Activated T-helper 2 cell treated with anti-CD3 and anti-CD28 coated beads, Interferon-gamma antibody, Interleukin-2, Interleukin-4, amounts not matched to agents 10 μg/mL and 5 μg/mL and 100 μg/mL, durations not matched to agents 14 hours and 24 hours and 36 hours (primary cell): ENCODE results near the gene SSR2. TPM values are rescaled to one million over a fixed set of nuclear protein-coding genes. Genes with fewer than 3 reads are reported as not detected.

ENCODE experiments used
- DNase-seq: peaks from one replicate; pipeline ENCODE4 v3.0.0; 2021; ENCODE audit warnings: low spot score
- H3K27ac Mint-ChIP-seq: one replicate; pipeline ENCODE4 v1.8.0; 2021; ENCODE audit warnings: mixed read lengths
- H3K27me3 Mint-ChIP-seq: one replicate; pipeline ENCODE4 v1.8.0; 2021; ENCODE audit warnings: low read depth, mixed read lengths
- H3K36me3 Mint-ChIP-seq: one replicate; pipeline ENCODE4 v1.8.0; 2021; ENCODE audit warnings: low read depth, mixed read lengths
- H3K4me1 Mint-ChIP-seq: one replicate; pipeline ENCODE4 v1.8.0; 2021; ENCODE audit warnings: low read depth, mixed read lengths
- H3K4me3 Mint-ChIP-seq: one replicate; pipeline ENCODE4 v1.8.0; 2021; ENCODE audit warnings: low read depth, mild to moderate bottlenecking, moderate library complexity, mixed read lengths
- H3K9me3 Mint-ChIP-seq: one replicate; pipeline ENCODE4 v1.8.0; 2021; ENCODE audit warnings: mixed read lengths
- intact Hi-C: fragments of 100-400 bp; cut with micrococcal nuclease; formaldehyde crosslinking; loops from one replicate; pipeline ENCODE4 v1.15.1; 2023
- total RNA-seq: library from RNA; stranded (reverse); gene quantifications from 2 replicates; pipeline ENCODE4 v1.2.3, GENCODE V29; 2022

SSR2 gene
- total RNA-seq, 1 donor from 2014 or later, result 239 TPM

- Mint-ChIP-seq H3K36me3 (peaks cover 71% of the 10 kb centered on the region), H3K27me3 (no peaks in the 10 kb centered on the region), H3K9me3 (no peaks in the 10 kb centered on the region), H3K27ac (peak overlapping the region; percentile 95), H3K4me3 (peak overlapping the region; percentile 95), H3K4me1 (peaks cover 55% of the 10 kb centered on the region)
- no peak for DNase-seq
- intact Hi-C loops, result loop anchor here (10.0 kb wide), 1 partner anchor 220 kb away; the partner anchor contains the start of gene SLC25A44
These were observed 46.3 kb downstream of the SSR2 start for GRCh38 chr1:155974208-155975115.

DNA sequence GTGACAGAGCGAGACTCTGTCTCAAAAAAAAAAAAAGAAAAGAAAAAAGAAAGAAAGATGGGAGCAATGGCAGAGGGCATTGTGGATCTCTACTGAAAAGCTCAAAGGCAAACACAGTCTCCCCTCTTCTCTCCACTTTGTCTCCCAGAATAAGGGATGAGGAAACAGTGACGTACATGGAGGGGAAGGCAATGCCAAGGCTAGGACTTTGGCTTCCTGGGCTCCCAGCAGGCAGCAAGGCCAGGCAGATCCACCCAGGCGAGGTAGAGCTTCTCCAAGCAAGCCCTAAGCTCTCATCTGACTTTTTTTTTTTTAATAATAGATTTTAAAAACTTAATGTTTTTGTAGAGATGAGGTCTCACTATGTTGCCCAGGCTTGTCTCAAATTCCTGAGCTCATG, 47.0 kb downstream of the SSR2 start:
- H3K36me3 Mint-ChIP-seq, result peaks cover 78% of the 10 kb centered on the region
- H3K4me3 Mint-ChIP-seq, result peak overlapping the region; percentile 95

GRCh38 chr1:155971910-155972809, 48.6 kb downstream of the SSR2 start:
- intact Hi-C loops, result loop anchor here (10.0 kb wide), 1 partner anchor 223 kb away; the partner anchor contains the start of gene SLC25A44
- peak overlapping the region; percentile 48 for H3K4me3 Mint-ChIP-seq
- H3K36me3 Mint-ChIP-seq, result peaks cover 88% of the 10 kb centered on the region
- H3K27ac Mint-ChIP-seq, result peak overlapping the region; percentile 39
- DNase-seq, result no peak
- no peaks in the 10 kb centered on the region for H3K9me3 Mint-ChIP-seq
- peaks cover 75% of the 10 kb centered on the region for H3K4me1 Mint-ChIP-seq
- H3K27me3 Mint-ChIP-seq, result no peaks in the 10 kb centered on the region

More for the DNA sequence above, 47.0 kb downstream of the SSR2 start:
- no peaks in the 10 kb centered on the region for H3K27me3 Mint-ChIP-seq
- intact Hi-C loops, result loop anchor here (10.0 kb wide), 1 partner anchor 221 kb away; the partner anchor contains the start of gene SLC25A44
- no peaks in the 10 kb centered on the region for H3K9me3 Mint-ChIP-seq
- no peak overlapping the region for H3K27ac Mint-ChIP-seq
- H3K4me1 Mint-ChIP-seq, result peaks cover 62% of the 10 kb centered on the region
- no peak for DNase-seq

GRCh38 chr1:155970531-155971167, 50.1 kb downstream of the SSR2 start:
- Mint-ChIP-seq H3K9me3 (no peaks in the 10 kb centered on the region), H3K36me3 (peaks cover 89% of the 10 kb centered on the region), H3K27ac (peak overlapping the region; percentile 85), H3K27me3 (no peaks in the 10 kb centered on the region), H3K4me3 (peak overlapping the region; percentile 67), H3K4me1 (peaks cover 74% of the 10 kb centered on the region)
- DNase-seq, result no peak
- intact Hi-C loops, result loop anchor here (10.0 kb wide), 1 partner anchor 224 kb away; the partner anchor contains the start of gene SLC25A44

DNA sequence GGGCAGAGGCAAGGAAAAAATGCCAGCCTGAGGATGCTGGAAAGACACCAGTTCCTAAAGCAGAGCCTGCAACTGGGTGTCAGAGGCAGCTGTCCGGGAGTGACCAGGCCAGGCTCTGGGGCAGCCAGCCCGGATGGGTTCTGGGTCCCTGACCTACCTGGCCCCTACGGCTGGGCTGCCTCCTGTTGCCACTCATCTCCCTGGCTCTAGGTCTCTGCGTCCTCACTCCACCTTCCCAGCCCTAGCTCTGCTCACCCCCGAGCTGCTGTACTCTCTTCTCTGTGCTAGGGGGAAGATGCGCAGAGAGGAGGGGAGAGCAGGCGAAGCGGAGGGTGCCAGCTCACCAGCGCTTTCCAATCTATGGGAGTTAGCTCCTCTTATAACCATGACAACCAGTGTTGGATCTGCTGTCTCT, 51.4 kb downstream of the SSR2 start:
- Mint-ChIP-seq H3K27me3 (no peaks in the 10 kb centered on the region), H3K9me3 (no peaks in the 10 kb centered on the region), H3K36me3 (peaks cover 89% of the 10 kb centered on the region), H3K4me3 (peak overlapping the region; percentile 19), H3K27ac (peak overlapping the region; percentile 85), H3K4me1 (peaks cover 66% of the 10 kb centered on the region)
- intact Hi-C loops, result no loop called here
- DNase-seq, result no peak

GRCh38 chr1:155968670-155969069, 52.1 kb downstream of the SSR2 start:
- no peak for DNase-seq
- peak overlapping the region; percentile 84 for H3K27ac Mint-ChIP-seq
- no peaks in the 10 kb centered on the region for H3K27me3 Mint-ChIP-seq
- peaks cover 87% of the 10 kb centered on the region for H3K36me3 Mint-ChIP-seq
- peak overlapping the region; percentile 36 for H3K4me3 Mint-ChIP-seq
- no peaks in the 10 kb centered on the region for H3K9me3 Mint-ChIP-seq
- peaks cover 62% of the 10 kb centered on the region for H3K4me1 Mint-ChIP-seq
- intact Hi-C loops, result no loop called here

DNA sequence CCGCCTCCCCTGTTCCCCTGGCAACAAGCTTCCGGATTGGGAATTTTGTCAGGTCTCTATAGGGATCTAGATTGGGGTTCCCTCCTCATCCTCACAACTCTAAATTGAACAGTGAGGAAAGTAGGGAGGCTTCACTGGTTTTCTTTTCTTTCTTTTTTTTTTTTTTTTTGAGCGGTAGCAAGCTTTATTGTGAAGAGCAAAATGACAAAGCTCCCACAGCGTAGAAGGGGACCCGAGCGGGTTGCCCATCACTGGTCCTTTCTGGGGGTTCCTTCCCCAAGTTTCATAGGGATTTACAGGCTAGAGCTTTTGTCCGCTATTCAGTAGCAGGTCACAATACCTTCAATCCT, 52.7 kb downstream of the SSR2 start:
- H3K27ac Mint-ChIP-seq, result peak overlapping the region; percentile 84
- H3K36me3 Mint-ChIP-seq, result peaks cover 81% of the 10 kb centered on the region
- H3K27me3 Mint-ChIP-seq, result no peaks in the 10 kb centered on the region
- H3K4me1 Mint-ChIP-seq, result peaks cover 59% of the 10 kb centered on the region
- intact Hi-C loops, result no loop called here
- H3K9me3 Mint-ChIP-seq, result no peaks in the 10 kb centered on the region
- DNase-seq, result no peak
- H3K4me3 Mint-ChIP-seq, result peak overlapping the region; percentile 40

DNA sequence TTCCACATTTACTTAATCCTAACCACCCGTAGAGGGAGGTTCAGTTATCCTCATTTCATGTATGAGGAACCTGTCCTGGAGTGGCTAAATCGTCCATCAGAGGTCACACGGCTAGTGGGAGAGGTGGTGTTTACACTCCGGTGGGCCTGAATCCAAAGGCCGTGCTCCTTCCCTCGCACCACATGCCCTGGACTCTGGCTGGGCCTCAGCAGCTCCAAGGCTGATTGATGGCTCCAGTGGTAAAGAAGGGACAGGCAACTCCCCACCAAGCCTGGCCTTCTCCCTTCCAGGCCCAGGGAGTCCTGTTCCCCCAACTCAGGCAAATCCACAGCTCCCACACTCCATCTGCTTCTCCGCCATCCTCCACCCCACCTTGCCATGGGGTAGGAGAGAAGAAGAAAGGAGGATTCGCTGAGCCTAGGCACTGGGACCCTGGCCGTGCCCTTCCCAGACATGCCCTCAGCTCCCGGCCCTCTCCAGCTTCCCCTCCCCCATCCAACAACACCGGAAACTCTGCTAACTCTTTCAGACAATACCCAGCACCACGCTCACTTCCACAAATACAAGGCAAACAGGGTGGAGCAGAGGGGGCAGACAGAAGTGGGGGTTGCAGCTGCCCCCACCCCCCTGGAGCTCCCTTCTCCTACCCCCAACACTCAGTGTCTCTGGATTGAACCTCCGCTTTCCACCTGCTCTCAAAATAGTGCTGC, 53.3 kb downstream of the SSR2 start:
- no peak for DNase-seq
- Mint-ChIP-seq H3K27ac (peak overlapping the region; percentile 84), H3K4me1 (peaks cover 56% of the 10 kb centered on the region), H3K27me3 (no peaks in the 10 kb centered on the region), H3K4me3 (peak overlapping the region; percentile 40), H3K9me3 (no peaks in the 10 kb centered on the region), H3K36me3 (peaks cover 81% of the 10 kb centered on the region)
- intact Hi-C loops, result no loop called here

DNA sequence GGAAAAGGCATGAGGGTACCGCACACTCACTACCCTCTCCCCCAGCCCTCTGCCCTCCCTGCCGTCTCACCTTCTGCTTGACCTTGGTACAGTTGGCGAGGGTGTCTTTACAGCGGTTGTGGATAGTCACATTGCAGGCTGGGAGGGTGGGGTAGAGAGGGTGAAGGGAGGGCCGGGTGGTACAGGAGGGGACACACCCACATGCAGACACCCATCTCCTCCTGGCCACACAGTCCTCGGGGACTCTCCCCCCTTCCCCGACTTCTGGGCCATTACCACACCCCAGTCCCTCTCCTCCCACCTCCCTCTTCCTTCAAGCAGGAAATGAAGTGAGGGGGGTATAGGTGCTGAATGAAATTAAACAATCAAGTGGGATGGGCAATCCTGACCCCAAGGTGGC, 54.0 kb downstream of the SSR2 start:
- Mint-ChIP-seq H3K27ac (peak overlapping the region; percentile 54), H3K36me3 (peaks cover 82% of the 10 kb centered on the region), H3K27me3 (no peaks in the 10 kb centered on the region), H3K4me1 (peaks cover 51% of the 10 kb centered on the region), H3K9me3 (no peaks in the 10 kb centered on the region), H3K4me3 (no peak overlapping the region)
- intact Hi-C loops, result no loop called here
- DNase-seq, result no peak

DNA sequence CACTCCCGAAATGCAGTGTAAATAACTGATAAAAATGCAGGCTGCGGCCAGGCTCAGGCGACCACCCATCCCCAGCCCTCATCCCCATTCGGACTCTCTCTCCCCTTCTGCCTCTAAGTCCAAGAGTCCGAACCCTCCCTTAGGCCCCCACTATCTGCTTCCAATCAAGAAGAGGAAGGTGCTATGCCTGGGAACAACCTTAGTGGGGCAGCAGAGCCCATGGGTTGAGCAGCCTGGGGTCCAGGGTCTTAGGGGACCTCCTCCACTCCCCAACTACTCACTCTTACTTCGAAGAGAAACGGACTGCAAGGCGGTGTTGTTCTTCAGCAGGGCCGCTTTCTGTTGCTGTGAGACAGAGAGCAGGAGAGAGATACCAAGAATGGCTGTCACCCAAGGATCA, 54.6 kb downstream of the SSR2 start:
- Mint-ChIP-seq H3K4me3 (no peak overlapping the region), H3K9me3 (no peaks in the 10 kb centered on the region), H3K27me3 (no peaks in the 10 kb centered on the region), H3K27ac (peak overlapping the region; percentile 54), H3K36me3 (peaks cover 88% of the 10 kb centered on the region), H3K4me1 (peaks cover 47% of the 10 kb centered on the region)
- intact Hi-C loops, result no loop called here
- no peak for DNase-seq

GRCh38 chr1:155964193-155964592, 56.6 kb downstream of the SSR2 start:
- H3K27ac Mint-ChIP-seq, result no peak overlapping the region
- H3K4me1 Mint-ChIP-seq, result peaks cover 38% of the 10 kb centered on the region
- H3K36me3 Mint-ChIP-seq, result peaks cover 88% of the 10 kb centered on the region
- no peak for DNase-seq
- no peak overlapping the region for H3K4me3 Mint-ChIP-seq
- no peaks in the 10 kb centered on the region for H3K9me3 Mint-ChIP-seq
- H3K27me3 Mint-ChIP-seq, result no peaks in the 10 kb centered on the region
- intact Hi-C loops, result no loop called here
